Measurements from ENCODE around the gene AIPL1.
"Not testable (repeated sequence)": the region's sequence is repeated elsewhere in the genome, so short reads cannot be mapped to it uniquely, and the experiment has no call there.

The AIPL1 gene, protein sequence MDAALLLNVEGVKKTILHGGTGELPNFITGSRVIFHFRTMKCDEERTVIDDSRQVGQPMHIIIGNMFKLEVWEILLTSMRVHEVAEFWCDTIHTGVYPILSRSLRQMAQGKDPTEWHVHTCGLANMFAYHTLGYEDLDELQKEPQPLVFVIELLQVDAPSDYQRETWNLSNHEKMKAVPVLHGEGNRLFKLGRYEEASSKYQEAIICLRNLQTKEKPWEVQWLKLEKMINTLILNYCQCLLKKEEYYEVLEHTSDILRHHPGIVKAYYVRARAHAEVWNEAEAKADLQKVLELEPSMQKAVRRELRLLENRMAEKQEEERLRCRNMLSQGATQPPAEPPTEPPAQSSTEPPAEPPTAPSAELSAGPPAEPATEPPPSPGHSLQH

DNA sequence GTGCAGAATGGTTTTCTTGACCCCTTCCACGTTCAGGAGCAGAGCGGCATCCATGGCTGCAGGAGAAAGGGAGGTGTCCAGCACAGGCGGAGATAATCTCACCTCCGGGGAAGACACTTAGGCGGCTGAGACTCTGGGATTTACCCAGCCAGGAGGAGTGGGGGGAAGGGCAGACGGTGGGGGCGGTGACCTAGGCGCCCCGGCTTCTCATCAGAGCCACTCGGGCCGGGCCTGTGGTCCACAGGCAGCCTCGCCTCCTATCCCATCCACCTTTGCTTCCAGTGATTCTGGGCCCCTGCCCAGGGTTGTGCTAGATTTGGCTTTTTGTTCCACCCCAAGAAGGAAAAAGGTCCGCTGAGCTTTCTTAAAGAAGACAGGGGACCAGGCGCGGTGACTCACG lies at the start of gene AIPL1:
Gene AIPL1 (minus strand): TSS at position 71 of the 400 bp plus-strand sequence. CDS start 17 bp downstream, at position 54.
- Histone ChIP-seq H3K27ac (no peak within 1 kb of the TSS), H3K4me3 (no peak within 1 kb of the TSS)

DNA sequence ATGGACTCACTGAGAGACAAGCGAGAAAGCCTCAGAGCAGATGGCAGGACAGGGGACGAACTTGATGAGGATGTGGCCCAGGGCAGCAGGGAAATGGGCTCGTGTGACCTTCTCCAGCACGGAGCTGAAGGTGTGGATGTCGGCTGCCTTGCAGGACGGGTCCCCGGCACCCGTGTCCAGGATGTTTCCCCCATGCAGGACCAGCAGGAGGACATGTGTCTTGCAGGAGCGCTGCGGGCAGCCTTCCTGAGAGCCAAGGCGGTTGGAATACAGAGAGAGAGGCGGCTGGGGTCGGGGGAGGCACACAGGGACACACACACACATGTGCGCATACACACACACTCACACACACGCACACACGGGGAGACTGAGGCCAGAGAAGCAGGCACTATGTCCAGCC lies 48.6 kb upstream of the AIPL1 start:
- no peak overlapping the region for H3K27ac ChIP-seq
- no peak overlapping the region for H3K4me3 ChIP-seq

DNA sequence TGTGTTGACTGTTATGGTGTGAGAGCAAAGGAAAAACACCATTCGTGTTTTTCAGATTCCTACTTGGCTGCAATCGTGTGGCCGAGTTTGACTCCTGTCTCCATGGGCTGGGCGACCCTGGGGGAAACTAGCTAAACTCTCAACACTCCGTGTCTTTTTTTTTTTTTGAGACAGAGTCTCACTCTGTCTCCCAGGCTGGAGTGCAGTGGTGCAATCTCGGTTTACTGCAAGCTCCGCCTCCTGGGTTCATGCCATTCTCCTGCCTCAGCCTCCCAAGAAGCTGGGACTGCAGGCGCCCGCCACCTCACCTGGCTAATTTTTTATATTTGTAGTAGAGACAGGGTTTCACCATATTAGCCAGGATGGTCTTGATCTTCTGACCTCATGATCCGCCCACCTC lies 47.9 kb upstream of the AIPL1 start:
- not testable (repeated sequence) for H3K4me3 ChIP-seq, H3K27ac ChIP-seq

DNA sequence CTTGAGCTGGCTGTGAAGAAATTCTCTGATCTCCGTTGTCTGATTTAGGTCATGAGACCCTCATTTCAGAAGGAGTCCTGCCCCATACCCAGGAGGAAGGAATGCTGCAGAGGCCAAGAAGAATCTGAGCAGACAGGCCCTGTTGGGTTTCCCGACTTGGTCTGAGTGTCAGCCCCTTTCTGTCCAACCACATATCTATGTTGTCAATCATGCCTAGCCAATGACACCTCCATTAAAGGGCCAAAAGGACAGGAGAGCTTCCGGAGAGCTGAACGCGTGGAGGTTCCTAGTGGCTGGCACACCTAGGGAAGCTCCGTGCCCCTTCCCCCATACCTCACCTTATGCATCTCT lies 47.2 kb upstream of the AIPL1 start:
- Histone ChIP-seq H3K4me3 (no peak overlapping the region), H3K27ac (no peak overlapping the region)

DNA sequence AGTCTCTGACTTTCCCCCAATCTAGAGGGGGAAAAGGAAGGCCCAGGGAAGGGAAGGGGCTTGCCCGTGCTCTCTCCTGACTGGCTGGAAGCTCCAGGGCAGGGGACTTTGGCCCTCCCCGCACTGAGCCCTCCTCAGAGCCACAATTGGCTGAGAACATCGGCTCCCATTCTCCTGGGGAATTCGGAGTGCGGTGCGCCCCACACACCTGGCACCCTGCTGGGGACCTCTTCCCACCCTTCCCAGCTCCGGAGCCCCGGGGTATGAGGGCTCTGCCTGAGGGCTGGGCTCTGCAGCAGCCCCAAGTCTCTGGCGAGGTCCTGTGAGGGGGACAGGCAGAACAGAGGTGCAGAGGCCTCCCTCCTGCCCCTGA lies 45.4 kb upstream of the AIPL1 start:
- Histone ChIP-seq H3K4me3 (no peak overlapping the region), H3K27ac (no peak overlapping the region)

DNA sequence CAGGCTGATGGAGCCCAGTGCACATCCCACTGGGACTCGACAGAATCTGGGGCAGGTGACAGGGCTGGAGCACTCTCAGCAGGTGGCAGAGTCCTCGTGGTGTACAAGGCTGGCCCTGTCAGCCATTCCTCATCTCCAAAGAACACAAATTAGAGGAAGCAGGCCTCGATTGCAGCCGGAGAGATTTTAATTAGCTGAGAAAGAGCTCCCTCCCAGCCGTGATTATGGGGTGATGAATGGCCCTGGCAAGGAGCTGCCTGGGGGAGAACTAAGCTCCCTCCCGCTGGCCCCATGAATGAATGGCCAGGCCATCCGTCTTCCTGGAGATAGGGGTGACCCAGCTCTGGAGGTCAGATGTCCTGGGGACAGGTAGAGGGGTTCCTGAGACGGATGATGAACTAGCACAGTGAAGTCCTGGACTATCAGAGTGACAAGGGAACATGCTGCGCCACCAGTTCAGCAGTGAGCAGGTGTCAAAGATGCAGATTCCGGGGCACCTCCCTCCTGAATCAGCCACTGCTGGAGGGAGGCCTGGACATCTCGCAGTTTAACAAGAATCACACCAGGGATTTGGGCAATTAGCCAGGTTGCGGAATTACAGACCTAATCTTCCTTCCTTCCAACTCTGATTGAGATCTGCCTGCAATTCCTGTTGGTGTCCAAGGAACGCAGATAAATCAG lies 44.8 kb upstream of the AIPL1 start:
- Histone ChIP-seq H3K4me3 (no peak overlapping the region), H3K27ac (no peak overlapping the region)

DNA sequence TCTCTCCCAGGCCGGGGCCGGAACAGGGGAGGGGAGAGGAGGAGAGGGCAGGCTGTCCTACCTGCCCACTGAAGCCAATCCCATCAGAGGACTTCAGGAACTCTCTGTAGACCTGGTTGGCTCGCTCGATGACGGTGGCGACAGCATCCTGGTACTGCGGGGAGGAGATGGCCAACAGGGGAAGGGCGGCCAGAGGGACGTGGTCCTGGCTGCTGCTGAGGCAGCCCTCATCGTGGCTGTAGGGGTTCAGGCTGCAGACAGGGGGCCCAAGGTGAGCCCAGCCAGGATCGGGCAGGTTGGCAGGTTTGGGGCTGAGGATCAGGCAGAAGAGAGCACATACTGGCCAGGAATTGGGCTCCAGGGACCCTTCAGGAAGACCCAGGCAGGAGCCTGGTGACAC lies 43.6 kb upstream of the AIPL1 start:
- no peak overlapping the region for H3K4me3 ChIP-seq
- H3K27ac ChIP-seq, result no peak overlapping the region

DNA sequence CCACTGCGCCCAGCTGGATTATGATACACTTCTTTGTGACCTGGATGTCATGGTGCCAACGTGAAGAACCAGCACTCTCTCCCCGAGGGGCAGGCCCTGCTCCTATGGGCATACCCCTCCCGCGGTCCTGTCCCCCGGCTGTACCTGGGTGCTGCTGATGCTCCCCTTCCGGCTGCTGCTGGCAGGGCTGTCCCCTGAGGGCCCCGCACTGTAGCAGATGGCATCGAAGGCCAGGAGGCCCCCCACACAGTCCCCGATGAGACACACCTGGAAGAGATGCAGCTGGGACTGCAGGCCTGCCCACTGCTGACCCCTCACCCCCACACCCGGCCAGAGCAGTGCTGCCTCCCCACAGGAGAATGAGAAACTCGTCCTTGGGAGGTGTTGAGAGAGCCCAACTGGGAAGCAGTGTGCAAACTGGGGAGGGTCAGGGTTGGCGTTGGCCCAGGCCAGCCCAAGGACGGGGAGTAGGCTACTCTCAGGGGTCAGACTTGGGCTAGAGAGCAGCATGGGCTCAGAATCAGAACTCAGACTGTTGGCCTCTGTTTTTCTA lies 43.0 kb upstream of the AIPL1 start:
- no peak overlapping the region for H3K27ac ChIP-seq
- H3K4me3 ChIP-seq, result no peak overlapping the region

DNA sequence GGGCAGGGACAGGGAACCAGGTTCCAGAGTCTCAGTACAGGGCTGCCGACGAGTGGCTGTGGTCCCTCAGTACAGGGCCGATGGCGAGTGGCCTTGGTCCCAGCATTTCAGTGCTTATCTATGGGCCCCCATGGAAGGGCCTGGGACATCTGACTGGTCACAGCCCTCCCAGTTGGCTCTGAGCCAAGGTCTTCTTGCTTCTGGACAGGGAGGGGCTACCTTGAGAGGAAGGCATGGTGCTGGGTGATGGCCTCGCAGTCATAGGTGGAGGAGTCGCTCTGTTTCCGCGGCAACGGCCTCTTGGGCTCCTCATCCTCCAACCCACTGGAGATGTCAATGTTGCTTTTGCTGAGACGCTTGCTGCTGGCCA lies 41.9 kb upstream of the AIPL1 start:
- H3K4me3 ChIP-seq, result no peak overlapping the region
- no peak overlapping the region for H3K27ac ChIP-seq

DNA sequence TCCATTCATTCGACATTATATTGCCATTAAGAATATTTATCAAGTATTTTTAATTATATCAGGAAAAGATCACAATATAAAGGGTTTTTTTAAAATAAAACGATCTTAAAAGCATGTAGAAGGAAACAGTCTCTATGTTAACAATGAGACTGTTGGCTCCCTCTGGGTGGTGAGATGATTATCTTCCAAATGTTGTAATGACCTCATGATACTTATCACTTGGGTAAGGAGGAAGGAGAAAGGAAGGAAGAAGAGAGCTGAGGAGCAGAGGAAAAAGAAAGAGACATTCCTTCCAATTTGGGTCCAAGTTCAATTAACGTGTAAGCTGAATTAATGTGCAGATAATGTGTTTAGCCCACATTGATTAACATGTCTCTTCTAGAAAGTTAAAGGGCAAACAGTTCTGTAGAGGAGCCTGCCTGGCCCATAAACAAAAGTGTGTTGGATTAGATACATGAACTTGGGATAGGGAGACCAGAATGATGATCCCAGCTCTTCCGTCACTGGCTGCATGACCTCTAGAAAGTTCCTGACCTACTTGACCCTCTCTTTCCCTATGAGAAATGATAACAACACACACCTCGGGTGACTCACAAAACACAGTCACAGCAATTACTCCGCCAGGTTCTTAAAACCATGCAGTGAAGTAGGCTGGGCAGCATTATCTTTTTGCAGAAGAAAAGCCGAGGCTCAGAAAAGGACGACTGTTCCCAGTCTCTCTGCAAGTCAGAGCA lies 41.3 kb upstream of the AIPL1 start:
- Histone ChIP-seq H3K27ac (no peak overlapping the region), H3K4me3 (no peak overlapping the region)

DNA sequence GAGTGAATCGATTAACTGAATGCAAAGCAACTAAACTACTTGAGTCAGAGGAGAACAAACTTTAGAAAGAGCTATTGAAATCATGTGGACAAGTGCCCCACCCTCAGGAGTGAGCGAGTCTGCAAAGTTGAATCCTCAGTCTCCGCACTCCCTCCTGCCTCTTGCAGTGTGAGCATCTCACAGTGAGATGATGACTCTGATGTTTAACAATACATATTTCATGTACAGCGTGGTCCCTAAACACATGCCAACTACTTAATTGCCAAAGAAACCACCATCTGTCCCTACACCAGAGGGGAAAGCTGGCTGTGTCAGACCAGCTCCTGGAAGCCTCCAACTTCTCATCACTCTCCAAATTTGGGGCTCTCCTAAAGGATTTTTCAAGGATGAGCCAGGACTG lies 40.5 kb upstream of the AIPL1 start:
- H3K27ac ChIP-seq, result peak overlapping the region in 2 of 21 experiments; percentile 17 to 33
- H3K4me3 ChIP-seq, result no peak overlapping the region

DNA sequence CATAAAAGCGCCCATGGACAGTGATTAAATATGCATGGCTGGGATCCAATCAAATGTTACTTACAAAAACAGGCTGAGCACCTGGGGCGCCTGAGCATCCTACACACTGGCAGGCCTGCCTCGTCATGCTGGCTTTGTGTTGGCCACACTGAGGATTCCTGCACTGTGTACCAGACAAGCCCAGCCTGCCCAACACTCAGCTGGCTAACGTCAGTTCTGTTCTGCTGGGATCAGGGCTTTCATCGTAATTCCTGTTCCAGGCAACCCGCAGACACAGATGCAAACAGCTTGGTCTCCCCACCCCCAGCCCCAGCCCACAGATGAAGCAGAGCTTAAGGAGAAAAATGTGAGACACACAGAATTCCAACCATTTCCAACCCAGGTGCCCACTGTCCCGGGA lies 40.0 kb upstream of the AIPL1 start:
- H3K27ac ChIP-seq, result peak overlapping the region in 1 of 21 experiments; percentile 33

DNA sequence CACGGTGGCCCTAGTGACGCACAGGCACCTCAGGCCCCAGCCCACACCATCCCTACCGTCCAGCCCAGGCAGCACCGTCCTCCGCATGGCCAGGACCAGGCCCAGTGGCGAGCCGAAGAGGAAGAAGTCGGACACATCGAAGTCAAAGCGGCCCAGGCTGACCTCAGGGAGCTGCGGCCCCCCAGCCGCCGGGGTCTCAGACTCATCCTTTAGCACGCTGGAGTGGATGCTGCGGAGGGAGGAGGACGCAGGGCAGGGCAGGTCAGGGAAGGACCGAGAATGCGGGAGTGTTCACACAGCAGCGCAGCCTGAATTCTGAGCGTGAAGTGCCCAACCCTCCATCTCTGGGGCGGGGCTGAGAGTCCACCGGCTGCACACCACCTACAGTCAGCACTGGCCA lies 39.5 kb upstream of the AIPL1 start:
- Histone ChIP-seq H3K27ac (no peak overlapping the region), H3K4me3 (no peak overlapping the region)

More for the DNA sequence above, 40.0 kb upstream of the AIPL1 start:
- no peak overlapping the region for H3K4me3 ChIP-seq

DNA sequence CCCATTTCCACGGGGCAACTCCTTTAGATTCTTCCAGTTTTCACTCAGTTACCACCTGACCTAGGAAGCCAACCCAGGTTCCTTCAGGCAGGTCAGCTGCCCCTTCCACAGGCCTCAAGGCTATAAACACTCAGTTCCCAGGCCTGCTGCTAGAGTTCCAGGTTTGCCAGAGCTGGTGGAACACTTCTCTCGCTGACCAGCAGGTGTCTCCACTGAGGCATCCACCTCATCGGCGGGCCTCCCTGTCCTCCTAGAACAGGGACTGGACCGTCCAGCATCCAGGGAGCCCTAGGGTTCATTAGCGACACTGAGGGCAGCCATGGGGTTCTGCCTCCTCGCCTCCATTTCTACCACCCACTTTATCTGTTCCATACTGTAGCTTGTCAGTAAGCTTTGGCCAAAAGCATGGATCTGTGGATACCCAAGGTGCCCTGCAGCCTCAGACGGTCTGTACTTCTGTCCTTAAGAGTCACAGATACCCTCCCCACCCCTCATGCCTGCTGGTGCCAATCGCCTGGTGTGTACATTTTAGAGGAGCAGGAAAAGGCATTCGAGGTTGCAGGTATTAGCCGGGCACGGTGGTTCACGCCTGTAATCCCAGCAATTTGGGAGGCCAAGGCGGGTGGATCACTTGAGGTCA lies 38.3 kb upstream of the AIPL1 start:
- Histone ChIP-seq H3K27ac (no peak overlapping the region), H3K4me3 (no peak overlapping the region)

DNA sequence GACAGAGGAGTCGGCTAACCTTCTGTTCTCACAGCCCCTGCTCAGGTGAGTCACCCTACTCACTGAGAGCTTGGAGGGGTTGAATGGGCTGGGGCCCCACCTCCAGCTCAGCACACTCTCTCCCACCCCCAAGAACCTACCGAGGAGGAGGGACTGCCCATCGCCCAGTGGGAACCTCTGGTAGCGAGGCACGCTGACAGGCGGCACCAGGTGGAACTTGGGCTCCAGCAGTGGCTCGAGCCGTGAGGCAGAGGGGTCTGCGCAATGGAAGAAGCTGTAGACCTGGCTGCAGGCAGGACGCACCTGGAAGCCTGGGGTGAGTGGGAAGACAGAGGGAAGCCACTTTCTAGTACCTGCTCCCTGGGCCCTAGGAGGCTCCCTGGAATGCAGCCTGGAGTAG lies 37.6 kb upstream of the AIPL1 start:
- Histone ChIP-seq H3K4me3 (no peak overlapping the region), H3K27ac (no peak overlapping the region)

DNA sequence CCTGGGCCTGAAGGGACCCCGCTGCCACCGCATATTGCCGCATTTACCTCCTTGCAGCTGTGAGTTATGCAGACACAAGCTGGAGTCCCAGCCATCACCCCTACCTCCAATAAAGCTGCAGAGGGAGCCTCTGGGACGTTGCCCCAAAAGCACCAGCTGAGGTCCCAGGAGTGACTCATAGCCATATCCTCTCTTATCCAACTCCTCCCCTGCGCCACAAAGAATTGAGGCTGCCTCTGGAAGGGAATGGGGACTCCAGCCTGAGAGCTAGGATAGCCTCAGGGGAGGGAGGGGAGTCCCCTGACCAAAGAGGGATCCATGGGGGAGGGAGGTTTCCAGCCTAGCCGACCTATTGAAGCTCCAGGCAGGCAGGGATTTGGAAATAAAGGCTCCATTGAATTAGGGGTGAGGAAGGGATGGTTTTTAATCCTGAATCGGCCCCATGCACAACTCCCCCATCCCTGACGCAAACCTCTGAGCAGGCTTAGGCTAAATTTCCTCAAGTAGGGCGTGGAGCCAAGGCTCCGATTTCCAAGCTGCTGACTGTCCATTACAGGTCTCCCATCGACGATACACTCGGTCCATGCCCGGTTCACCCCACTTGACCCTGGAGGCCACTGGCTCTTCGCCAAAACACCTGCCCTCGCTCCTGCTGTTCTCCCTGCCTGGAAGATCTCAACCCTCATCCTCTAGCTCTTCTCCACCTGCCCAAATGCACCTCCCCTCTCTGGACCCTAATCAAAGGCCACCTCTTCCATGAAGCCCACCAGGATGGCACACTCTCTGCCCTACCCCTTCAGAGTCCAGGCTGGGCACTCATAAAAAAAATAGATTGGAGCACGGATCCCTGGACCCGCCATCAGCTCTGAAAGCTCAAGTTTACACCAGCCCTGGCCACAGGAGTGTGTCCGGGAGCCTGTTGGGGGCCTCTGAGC lies 36.9 kb upstream of the AIPL1 start:
- Histone ChIP-seq H3K27ac (no peak overlapping the region), H3K4me3 (no peak overlapping the region)

DNA sequence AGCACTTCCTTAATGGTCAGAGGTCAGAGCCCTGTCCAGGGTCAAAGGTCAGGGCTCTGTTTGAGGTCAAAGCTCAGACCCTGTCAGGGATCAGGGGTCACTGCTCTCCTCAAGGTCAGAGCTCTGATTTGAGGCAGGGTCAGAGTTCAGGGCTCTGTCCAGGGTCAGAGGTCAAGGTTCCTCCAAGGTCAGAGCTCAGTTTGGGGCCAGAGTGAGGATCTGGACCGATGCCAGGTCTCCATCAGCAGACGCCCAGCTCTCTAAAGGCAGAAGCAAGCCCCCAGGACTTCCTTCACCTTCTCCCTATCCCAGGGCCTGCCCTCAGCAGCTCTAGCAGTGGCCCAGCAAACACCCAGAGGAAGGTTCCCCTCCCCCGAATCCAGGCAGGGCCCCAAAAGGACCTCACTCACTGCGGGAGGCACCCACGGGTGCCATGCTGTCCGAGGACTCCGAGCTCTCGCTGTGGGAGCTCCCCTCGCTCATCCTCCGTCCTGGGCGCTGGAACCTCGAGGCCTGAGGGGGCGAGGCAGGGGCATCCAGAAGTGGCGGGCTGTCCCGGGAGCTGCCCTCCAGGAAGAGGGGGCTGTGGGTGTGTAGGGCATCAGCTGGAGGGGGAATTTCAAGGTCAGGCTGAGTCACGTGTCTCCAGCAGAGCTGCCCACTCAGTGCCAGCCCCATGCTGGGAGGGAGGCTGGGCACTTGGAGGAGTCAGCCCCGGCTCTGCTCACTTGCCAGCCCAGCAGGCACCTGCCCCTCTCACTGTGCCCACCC lies 36.0 kb upstream of the AIPL1 start:
- Histone ChIP-seq H3K27ac (no peak overlapping the region), H3K4me3 (no peak overlapping the region)

DNA sequence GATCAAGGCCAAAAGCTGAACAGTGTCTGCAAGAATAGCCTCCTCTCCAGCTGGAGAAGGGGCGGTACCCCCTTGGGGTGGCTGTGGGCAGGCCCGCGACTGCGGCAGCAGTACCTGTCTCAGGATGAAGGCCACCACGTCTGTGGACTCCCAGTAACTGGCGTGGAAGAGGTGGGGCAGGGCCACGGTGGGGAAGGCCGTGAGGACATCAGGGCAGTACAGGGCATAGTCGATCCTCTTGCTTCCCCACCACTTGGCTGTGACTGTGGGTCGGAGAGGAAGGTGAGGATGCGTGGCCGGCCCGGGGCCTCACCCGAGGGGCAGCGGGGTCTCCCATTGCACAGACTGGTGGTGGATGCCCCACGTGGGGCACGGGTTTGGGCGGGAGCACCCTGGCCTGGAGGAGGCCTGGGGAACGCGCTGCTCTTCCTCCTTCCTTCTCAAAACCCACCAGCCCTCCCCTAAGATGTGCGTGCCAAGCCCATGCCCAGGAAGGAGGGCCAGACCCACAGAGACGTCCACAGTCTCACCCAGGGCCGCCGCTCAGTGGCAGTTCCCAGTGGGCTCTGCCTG lies 35.3 kb upstream of the AIPL1 start:
- Histone ChIP-seq H3K4me3 (no peak overlapping the region), H3K27ac (no peak overlapping the region)
